Astrocyte of the spinal cord (primary cell): ENCODE measurements around the gene UBN2.
"Not testable (repeated sequence)": the region's sequence is repeated elsewhere in the genome, so short reads cannot be mapped to it uniquely, and the experiment has no call there.

Source experiments
- DNase-seq: peaks from one replicate; pipeline ENCODE4 v3.0.0; 2011; ENCODE audit warnings: low read depth, low spot score
- H3K4me3 ChIP-seq: 2 replicates; pipeline ENCODE4 v1.5.1; 2011; ENCODE audit warnings: low read depth, mild to moderate bottlenecking, low read length, moderate library complexity
- CTCF ChIP-seq: IDR thresholded peaks from 2 replicates; pipeline ENCODE4 v1.5.1; 2012; ENCODE audit warnings: low read depth, mild to moderate bottlenecking, low read length, inconsistent platforms
- in situ Hi-C: cut with HindIII; loops from 2 replicates; pipeline ENCODE4 v1.10.0; 2017; ENCODE audit warnings: low sequenced_read_pairs

Gene UBN2

GRCh38 chr7:139192014-139192706, 38.9 kb upstream of the UBN2 start:
- in situ Hi-C loops, result no loop called here
- H3K4me3 ChIP-seq, result no peak overlapping the region
- no peak for DNase-seq
- TF ChIP-seq CTCF, result no peak

GRCh38 chr7:139200382-139200781, 30.7 kb upstream of the UBN2 start:
- in situ Hi-C loops, result no loop called here

DNA sequence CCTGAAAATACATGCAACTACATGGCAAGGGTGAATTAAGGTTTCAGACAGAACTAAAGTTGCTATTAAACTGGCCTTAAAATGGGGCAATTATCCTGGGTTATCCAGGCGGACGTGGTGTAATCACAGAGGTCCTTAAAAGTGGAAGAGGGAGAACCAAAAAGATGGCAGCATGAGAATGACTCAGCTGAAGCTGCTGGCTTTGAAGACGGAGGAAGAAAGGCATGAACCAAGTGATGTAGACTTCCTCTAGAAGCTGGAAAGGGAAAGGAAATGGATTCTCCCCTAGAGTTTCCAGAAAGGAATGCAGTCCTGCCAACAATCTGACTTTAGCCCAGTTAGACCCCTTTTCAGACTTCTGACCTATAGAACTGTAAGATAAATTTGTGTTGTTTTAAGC, 27.0 kb upstream of the UBN2 start:
- TF ChIP-seq CTCF, result no peak
- in situ Hi-C loops, result no loop called here

More at GRCh38 chr7:139200382-139200781, 30.7 kb upstream of the UBN2 start:
- no peak for TF ChIP-seq CTCF
- no peak for DNase-seq
- H3K4me3 ChIP-seq, result no peak overlapping the region

GRCh38 chr7:139205843-139206242, 25.2 kb upstream of the UBN2 start:
- DNase-seq, result no peak
- no peak for TF ChIP-seq CTCF
- in situ Hi-C loops, result no loop called here
- no peak overlapping the region for H3K4me3 ChIP-seq

More for the DNA sequence above, 27.0 kb upstream of the UBN2 start:
- no peak for DNase-seq
- no peak overlapping the region for H3K4me3 ChIP-seq

DNA sequence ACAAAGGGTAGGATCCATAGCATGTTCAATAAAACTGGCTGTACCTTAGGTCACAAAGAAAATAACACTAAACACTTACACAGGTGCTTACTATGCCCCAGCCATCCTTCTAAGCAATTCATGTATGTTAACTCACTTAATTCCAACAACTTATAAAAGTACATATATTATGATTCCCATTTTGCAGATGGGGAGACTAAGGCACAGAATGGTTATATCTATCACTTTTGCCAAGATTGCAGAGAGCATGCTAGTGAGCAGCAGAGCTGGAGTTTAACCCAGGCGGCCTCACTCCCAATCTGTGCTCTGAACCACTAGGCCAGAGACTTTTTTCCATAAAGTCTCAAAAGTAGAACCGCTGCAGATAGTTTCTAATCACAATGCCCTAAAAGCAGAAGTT, 18.9 kb upstream of the UBN2 start:
- DNase-seq, result no peak
- no peak for TF ChIP-seq CTCF

DNA sequence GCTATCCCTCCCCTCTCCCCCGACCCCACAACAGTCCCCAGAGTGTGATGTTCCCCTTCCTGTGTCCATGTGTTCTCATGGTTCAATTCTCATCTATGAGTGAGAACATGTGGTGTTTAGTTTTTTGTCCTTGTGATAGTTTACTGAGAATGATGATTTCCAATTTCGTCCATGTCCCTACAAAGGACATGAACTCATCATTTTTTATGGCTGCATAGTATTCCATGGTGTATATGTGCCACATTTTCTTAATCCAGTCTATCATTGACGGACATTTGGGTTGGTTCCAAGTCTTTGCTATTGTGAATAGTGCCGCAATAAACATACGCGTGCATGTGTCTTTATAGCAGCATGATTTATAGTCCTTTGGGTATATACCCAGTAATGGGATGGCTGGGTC, 17.5 kb upstream of the UBN2 start:
- DNase-seq, H3K4me3 ChIP-seq, in situ Hi-C loops: not testable (repeated sequence)

More for the DNA sequence above, 18.9 kb upstream of the UBN2 start:
- no peak overlapping the region for H3K4me3 ChIP-seq
- in situ Hi-C loops, result no loop called here

DNA sequence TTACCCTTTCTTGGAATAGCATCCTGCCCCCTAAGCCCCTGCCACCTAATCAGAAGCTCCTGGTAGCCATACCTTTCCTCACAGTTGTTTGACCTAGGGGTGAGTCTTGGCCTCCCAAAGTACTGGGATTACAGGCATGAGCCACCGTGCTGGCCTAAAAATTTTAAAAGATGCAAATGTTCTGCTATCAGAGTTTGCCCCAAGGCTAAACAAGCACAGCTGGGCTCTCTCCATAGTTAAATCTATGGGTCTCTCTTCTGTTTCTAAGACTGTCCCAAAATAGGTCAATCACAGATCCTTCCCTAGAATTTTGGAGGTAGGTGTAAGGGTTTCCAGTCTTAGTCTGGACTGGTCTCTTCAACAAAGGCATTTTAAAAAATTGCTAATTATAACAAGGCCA, 12.9 kb upstream of the UBN2 start:
- DNase-seq, result no peak
- in situ Hi-C loops, result no loop called here
- TF ChIP-seq CTCF, result no peak
- H3K4me3 ChIP-seq, result no peak overlapping the region
